ENCODE data around the gene ELOVL1.

Gene ELOVL1

DNA sequence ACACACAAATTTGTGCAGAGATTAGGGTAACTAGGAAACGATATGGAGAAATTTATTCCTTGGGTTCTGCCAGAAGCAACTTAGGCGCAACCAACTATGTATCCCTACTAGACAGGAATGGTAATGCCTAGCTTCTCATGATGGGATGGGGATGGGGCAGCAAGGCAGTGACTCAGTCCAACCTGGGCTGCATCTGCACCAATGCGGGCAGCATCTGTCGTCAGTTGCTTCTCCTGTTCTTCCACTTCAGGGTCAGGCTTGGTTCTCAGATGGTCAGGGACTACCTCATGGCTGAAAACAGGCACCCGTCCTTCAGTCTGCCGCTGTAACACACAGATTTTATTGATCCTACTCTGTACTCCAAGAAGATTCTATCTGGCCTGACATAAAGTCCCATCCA, 18.9 kb upstream of the ELOVL1 start:
- TF ChIP-seq TARDBP (IDR thresholded peaks at IDR 0.05) (no peak), L3MBTL2 (conservative IDR thresholded peaks at IDR 0.05) (no peak), HDGF (IDR thresholded peaks at IDR 0.05; ENCODE audit: borderline replicate concordance) (no peak), ZNF384 (IDR thresholded peaks at IDR 0.05) (no peak), FOXK2 (IDR thresholded peaks at IDR 0.05) (no peak)
- POLR2A ChIA-PET = no interaction called here

DNA sequence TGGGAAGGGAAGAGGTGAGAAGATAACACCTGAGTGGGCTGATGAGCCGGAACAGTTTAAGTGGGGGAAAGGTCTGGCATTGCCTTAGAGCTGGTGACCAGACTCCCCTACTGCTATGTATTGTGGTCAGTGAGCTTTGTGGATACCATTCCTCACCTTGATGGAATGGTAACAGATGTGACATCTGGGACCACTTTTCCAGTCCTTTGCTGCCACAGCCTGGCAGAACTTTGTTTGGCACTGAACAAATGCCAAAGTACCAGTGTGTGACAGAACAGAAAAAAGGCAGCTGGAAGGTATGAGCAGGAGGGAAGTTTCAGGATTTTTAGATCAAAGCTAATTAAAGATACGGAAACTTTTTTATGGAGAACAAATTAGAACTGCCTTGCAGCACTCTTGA, 15.6 kb upstream of the ELOVL1 start:
- ChIA-PET CTCF (interaction anchor here (0.6 kb wide), 1 partner anchor 480 kb away, joined by 3 read pairs; no protein-coding TSS in a partner anchor), POLR2A (interaction anchor here (2.8 kb wide), 1 partner anchor 25 kb away, joined by 12 read pairs; the partner anchor contains the start of gene CDC20)
- TF ChIP-seq NFRKB (IDR thresholded peaks at IDR 0.05) (no peak), TARDBP (IDR thresholded peaks at IDR 0.05) (no peak)
- DNase-seq (ENCODE audit: extremely low spot score) = no peak

More for the DNA sequence above, 18.9 kb upstream of the ELOVL1 start:
- CTCF ChIA-PET = no interaction called here
- DNase-seq (ENCODE audit: extremely low spot score) = no peak

DNA sequence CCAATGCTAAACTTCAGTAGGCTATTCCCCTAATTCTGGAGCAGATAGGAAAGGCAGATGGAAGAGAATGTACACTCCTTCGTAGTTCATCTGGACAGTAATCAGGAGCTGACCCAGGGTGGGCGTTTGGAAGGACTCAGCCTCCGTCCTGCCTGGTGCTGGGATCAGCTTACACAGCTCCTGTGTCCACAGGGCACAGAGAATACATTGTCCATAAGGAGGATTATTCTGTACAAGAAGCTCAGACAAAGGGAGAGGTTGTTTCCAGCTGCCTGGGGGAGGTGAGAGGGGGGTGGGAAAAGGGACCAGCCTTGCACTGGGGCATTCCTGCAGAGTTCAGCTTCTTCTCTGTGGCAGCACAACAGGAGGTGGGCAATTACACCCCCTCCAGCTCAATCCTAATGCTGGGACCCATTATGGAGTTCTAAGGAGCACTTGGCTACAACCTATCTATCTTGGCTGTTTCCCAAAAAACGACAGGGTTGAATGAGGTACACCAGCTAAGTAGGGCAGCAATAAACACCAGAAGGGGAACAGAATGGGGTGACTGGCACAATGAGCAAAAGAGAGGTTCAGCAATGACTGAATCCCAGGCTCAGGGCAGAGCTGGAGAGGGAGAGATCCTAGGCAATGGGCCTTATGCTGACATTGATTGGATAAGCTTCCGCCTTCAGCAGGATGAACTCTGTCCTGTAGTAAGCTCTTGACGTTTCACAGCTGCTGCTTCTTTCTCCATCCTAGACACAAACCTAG, 14.4 kb upstream of the ELOVL1 start:
- no peak for DNase-seq (ENCODE audit: extremely low spot score)
- TF ChIP-seq FOXK2 (IDR thresholded peaks at IDR 0.05) (no peak), NFRKB (IDR thresholded peaks at IDR 0.05) (no peak), CTBP1 (IDR thresholded peaks at IDR 0.05; ENCODE audit: borderline replicate concordance) (no peak), BHLHE40 (IDR thresholded peaks at IDR 0.05; ENCODE audit: borderline replicate concordance) (no peak)
- CTCF ChIA-PET = no interaction called here
- POLR2A ChIA-PET = interaction anchor here (0.7 to 2.8 kb wide), 4 partner anchors 9 to 24 kb away, joined by 3 to 12 read pairs (median 4); partner anchors contain the start of genes CDC20 and ELOVL1

DNA sequence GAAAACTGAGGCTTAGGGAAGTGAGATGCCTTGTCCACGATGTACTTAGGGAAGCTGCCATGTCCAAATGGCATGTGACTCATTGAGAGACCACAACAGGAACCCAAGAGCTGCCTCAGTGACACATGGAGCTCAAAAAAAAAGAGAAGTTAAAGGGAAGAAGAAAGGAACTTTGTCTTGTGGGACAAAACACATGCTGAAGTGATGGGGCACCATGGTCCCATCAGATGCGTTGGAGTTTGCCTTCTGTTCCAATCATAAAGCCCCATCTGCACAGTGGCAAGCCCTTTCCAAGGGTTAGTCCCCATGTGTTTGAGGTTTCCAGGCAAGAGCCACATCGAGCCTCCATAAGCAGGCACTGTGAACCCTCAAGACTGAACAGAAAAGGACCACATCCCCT, 13.8 kb upstream of the ELOVL1 start:
- ChIA-PET CTCF (no interaction called here), POLR2A (interaction anchor here (1.0 to 2.8 kb wide), 2 partner anchors 13 to 23 kb away, joined by 4 to 12 read pairs; partner anchors contain the start of gene CDC20)
- TF ChIP-seq CTBP1 (IDR thresholded peaks at IDR 0.05; ENCODE audit: borderline replicate concordance) (no peak), TARDBP (IDR thresholded peaks at IDR 0.05) (no peak), FOXK2 (IDR thresholded peaks at IDR 0.05) (no peak), NFRKB (IDR thresholded peaks at IDR 0.05) (no peak), SUZ12 (IDR thresholded peaks at IDR 0.05) (no peak), HDGF (IDR thresholded peaks at IDR 0.05; ENCODE audit: borderline replicate concordance) (no peak), SP1 (IDR thresholded peaks at IDR 0.05) (no peak), FOXM1 (IDR thresholded peaks at IDR 0.05; ENCODE audit: borderline replicate concordance) (no peak), ZNF384 (IDR thresholded peaks at IDR 0.05) (no peak), BHLHE40 (IDR thresholded peaks at IDR 0.05; ENCODE audit: borderline replicate concordance) (no peak), ELF4 (IDR thresholded peaks at IDR 0.05) (no peak)
- no peak for DNase-seq (ENCODE audit: extremely low spot score)

DNA sequence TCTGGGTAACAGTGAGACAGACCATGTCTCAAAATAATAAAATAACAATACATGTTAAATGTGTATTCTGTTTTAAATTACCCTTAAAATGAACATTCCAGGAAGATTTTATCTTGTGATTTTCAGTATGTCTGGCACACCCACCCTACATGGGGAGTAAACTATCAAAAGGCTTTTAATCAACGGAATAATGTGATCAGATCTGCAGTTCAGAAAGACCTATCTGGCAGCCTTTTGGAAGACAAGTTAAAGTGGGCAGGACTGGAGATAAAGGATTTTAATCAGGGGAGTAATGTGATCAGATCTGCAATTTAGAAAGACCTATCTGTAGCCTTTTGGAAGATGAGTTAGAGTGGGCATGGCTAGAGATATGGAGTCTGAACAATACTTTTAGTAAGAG, 11.7 kb upstream of the ELOVL1 start:
- CTCF ChIA-PET = no interaction called here
- no peak for DNase-seq (ENCODE audit: extremely low spot score)
- POLR2A ChIA-PET = interaction anchor here (0.7 to 1.3 kb wide), 2 partner anchors 9 to 196 kb away, joined by 3 read pairs; no protein-coding TSS in a partner anchor
- no peak for TF ChIP-seq ELF4 (IDR thresholded peaks at IDR 0.05)
- TF ChIP-seq NFRKB (IDR thresholded peaks at IDR 0.05) = no peak
- no peak for TF ChIP-seq ZNF384 (IDR thresholded peaks at IDR 0.05)
- no peak for TF ChIP-seq LEF1 (IDR thresholded peaks at IDR 0.05; ENCODE audit: borderline replicate concordance)
- no peak for TF ChIP-seq HDGF (IDR thresholded peaks at IDR 0.05; ENCODE audit: borderline replicate concordance)
- no peak for TF ChIP-seq FOXA1 (IDR thresholded peaks at IDR 0.05)
- TF ChIP-seq CTBP1 (IDR thresholded peaks at IDR 0.05; ENCODE audit: borderline replicate concordance) = no peak
- TF ChIP-seq FOXM1 (IDR thresholded peaks at IDR 0.05; ENCODE audit: borderline replicate concordance) = no peak

DNA sequence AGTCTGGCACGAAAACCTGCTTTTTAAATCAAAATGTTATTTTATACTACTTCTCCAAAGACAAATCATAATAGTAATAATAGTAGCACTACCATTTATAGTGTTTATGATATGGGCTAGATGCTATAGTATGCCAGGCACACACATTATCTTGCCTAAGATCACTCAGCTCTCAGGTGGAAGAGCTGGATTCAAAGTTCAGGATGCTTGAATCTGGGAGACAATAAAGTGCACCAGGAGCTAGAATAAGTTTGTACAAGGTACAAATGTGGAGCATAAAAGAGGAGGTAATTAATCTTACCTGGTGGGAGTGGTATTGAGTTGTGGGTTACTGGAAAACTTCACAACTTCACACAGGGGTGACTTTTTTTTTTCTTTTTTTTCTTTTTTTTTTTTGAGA, 10.0 kb upstream of the ELOVL1 start:
- no peak for DNase-seq (ENCODE audit: extremely low spot score)
- ChIA-PET CTCF (no interaction called here), POLR2A (interaction anchor here (0.8 to 2.2 kb wide), 3 partner anchors 10 to 20 kb away, joined by 3 to 8 read pairs (median 4); partner anchors contain the start of gene ELOVL1)
- TF ChIP-seq L3MBTL2 (conservative IDR thresholded peaks at IDR 0.05) (no peak), BHLHE40 (IDR thresholded peaks at IDR 0.05; ENCODE audit: borderline replicate concordance) (no peak), HDGF (IDR thresholded peaks at IDR 0.05; ENCODE audit: borderline replicate concordance) (no peak), FOXM1 (IDR thresholded peaks at IDR 0.05; ENCODE audit: borderline replicate concordance) (no peak), FOXK2 (IDR thresholded peaks at IDR 0.05) (no peak), NFRKB (IDR thresholded peaks at IDR 0.05) (no peak), ELF4 (IDR thresholded peaks at IDR 0.05) (no peak), LEF1 (IDR thresholded peaks at IDR 0.05; ENCODE audit: borderline replicate concordance) (no peak), ARNT (IDR thresholded peaks at IDR 0.05) (no peak), FOXA1 (IDR thresholded peaks at IDR 0.05) (no peak), ZNF384 (IDR thresholded peaks at IDR 0.05) (no peak), CTBP1 (IDR thresholded peaks at IDR 0.05; ENCODE audit: borderline replicate concordance) (no peak), SUZ12 (IDR thresholded peaks at IDR 0.05) (no peak), TARDBP (IDR thresholded peaks at IDR 0.05) (no peak), SP1 (IDR thresholded peaks at IDR 0.05) (no peak)
- TF ChIP-seq, protein P1, sequence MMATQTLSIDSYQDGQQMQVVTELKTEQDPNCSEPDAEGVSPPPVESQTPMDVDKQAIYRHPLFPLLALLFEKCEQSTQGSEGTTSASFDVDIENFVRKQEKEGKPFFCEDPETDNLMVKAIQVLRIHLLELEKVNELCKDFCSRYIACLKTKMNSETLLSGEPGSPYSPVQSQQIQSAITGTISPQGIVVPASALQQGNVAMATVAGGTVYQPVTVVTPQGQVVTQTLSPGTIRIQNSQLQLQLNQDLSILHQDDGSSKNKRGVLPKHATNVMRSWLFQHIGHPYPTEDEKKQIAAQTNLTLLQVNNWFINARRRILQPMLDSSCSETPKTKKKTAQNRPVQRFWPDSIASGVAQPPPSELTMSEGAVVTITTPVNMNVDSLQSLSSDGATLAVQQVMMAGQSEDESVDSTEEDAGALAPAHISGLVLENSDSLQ (IDR thresholded peaks at IDR 0.05) = no peak

DNA sequence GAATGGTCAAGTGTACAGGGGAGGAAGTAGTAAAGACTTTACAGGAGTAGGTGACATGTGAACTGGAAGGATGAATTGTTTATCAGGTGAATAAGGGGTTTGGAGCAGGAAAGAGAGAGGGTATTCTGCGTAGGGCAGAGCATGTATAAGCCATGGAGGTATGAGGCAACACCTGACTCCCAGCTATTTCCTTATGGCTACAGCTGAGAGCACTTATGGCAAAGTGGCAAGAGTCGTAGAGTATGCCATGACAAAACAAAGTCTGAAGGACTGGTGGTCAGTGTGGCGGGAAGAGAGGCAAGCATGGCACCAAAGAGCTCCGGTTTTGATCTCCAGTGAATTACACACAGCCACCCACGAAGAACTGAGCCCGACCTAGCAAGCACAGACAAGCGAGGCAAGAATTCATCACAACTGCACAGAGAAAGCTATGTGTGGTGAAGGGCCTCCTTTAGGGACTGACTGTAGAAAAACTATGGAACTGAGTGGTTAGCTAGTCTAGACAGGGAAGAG, 9.0 kb upstream of the ELOVL1 start:
- DNase-seq (ENCODE audit: extremely low spot score) = no peak
- POLR2A ChIA-PET = interaction anchor here (0.8 to 2.2 kb wide), 4 partner anchors 12 to 273 kb away, joined by 3 to 8 read pairs (median 4); partner anchors contain the start of genes CDC20 and KDM4A
- CTCF ChIA-PET = no interaction called here
- TF ChIP-seq ARNT (IDR thresholded peaks at IDR 0.05) = no peak
- no peak for TF ChIP-seq HDGF (IDR thresholded peaks at IDR 0.05; ENCODE audit: borderline replicate concordance)
- no peak for TF ChIP-seq SUZ12 (IDR thresholded peaks at IDR 0.05)
- TF ChIP-seq NFRKB (IDR thresholded peaks at IDR 0.05) = no peak
- TF ChIP-seq, protein P1 (IDR thresholded peaks at IDR 0.05) = no peak
- TF ChIP-seq BHLHE40 (IDR thresholded peaks at IDR 0.05; ENCODE audit: borderline replicate concordance) = no peak
- no peak for TF ChIP-seq FOXM1 (IDR thresholded peaks at IDR 0.05; ENCODE audit: borderline replicate concordance)
- TF ChIP-seq ELF4 (IDR thresholded peaks at IDR 0.05) = no peak
- no peak for TF ChIP-seq ZNF384 (IDR thresholded peaks at IDR 0.05)
- no peak for TF ChIP-seq FOXK2 (IDR thresholded peaks at IDR 0.05)
- no peak for TF ChIP-seq TARDBP (IDR thresholded peaks at IDR 0.05)
- no peak for TF ChIP-seq CTBP1 (IDR thresholded peaks at IDR 0.05; ENCODE audit: borderline replicate concordance)
- no peak for TF ChIP-seq FOXA1 (IDR thresholded peaks at IDR 0.05)
